Effector memory CD4-positive, alpha-beta T cell (primary cell): ENCODE data around the gene GNAT1.

Experiments used
- DNase-seq, 3 donors: peaks; one replicate each; pipeline ENCODE4 v3.0.0-alpha.2; 2020
- H3K27ac ChIP-seq: 2 replicates; pipeline ENCODE4 v1.7.0; 2013; ENCODE audit warnings: mild to moderate bottlenecking, low read length, moderate library complexity; ENCODE audit not compliant: insufficient read depth, poor library complexity, severe bottlenecking
- H3K27me3 ChIP-seq: replicated peaks from 2 replicates; pipeline ENCODE4 v1.7.0; 2013; ENCODE audit warnings: mild to moderate bottlenecking, low read length; ENCODE audit not compliant: insufficient read depth, control insufficient read depth, poor library complexity, severe bottlenecking
- H3K36me3 ChIP-seq: 2 replicates; pipeline ENCODE4 v1.7.0; 2013; ENCODE audit warnings: mild to moderate bottlenecking, low read length, moderate library complexity; ENCODE audit not compliant: control insufficient read depth, insufficient read depth
- H3K4me1 ChIP-seq: 2 replicates; pipeline ENCODE4 v1.7.0; 2013; ENCODE audit warnings: low read length, mild to moderate bottlenecking; ENCODE audit not compliant: control insufficient read depth, insufficient read depth, poor library complexity, severe bottlenecking
- H3K4me3 ChIP-seq: 2 replicates; pipeline ENCODE4 v1.7.0; 2013; ENCODE audit warnings: low read length, low read depth, mild to moderate bottlenecking; ENCODE audit not compliant: insufficient read depth, poor library complexity, severe bottlenecking
- H3K9me3 ChIP-seq: 2 replicates; pipeline ENCODE4 v1.7.0; 2013; ENCODE audit warnings: mild to moderate bottlenecking, low read length, moderate library complexity; ENCODE audit not compliant: control insufficient read depth

The GNAT1 gene

GRCh38 chr3:50201573-50202315 lies 10.3 kb downstream of the GNAT1 start:
- Histone ChIP-seq H3K27me3 (peaks cover 39% of the 10 kb centered on the region), H3K36me3 (no peaks in the 10 kb centered on the region), H3K9me3 (no peaks in the 10 kb centered on the region), H3K4me3 (no peak overlapping the region), H3K4me1 (peaks cover 14% of the 10 kb centered on the region), H3K27ac (no peak overlapping the region)
- no peak for DNase-seq

GRCh38 chr3:50202353-50203112 lies 11.1 kb downstream of the GNAT1 start:
- Histone ChIP-seq H3K27ac (no peak overlapping the region), H3K4me1 (peaks cover 14% of the 10 kb centered on the region), H3K4me3 (no peak overlapping the region), H3K27me3 (peaks cover 39% of the 10 kb centered on the region), H3K36me3 (no peaks in the 10 kb centered on the region), H3K9me3 (no peaks in the 10 kb centered on the region)
- DNase-seq, result no peak

DNA sequence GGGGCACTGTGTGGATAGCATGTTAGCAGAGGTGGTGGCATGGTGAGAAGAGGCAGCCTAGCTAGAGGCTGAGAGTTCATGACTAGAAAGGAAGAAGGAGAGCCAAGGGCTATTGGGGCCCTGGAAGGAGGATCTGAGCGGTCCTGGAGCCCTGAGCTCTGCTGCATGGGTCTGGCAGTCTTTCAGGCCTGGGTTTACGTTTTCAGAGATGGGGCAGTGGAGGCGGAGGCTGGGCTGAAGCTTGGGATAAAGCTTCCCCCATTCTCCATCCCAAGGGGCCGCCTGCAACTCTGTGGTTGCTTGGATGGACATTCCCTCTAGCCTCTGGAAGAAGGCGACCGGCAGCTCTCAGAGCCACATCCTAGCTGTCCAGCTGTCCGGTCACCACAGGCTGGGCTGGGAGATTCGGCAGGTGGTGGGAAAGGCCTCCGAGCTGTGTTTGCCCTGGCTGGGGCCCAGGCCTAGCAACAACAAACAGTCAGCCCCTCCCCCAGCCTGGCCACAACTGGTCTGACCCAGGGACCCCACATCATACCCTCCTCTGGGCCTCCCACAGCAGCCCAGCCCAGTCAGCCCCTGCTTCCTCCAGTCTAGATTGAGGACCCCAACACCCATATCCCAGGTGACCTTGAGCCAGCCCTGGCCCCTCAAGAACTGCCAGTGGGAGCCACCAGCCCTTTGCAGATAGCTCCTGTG lies 11.9 kb downstream of the GNAT1 start:
- H3K27ac ChIP-seq, result no peak overlapping the region
- peaks cover 14% of the 10 kb centered on the region for H3K4me1 ChIP-seq
- H3K9me3 ChIP-seq, result no peaks in the 10 kb centered on the region
- no peaks in the 10 kb centered on the region for H3K36me3 ChIP-seq
- H3K27me3 ChIP-seq, result peaks cover 39% of the 10 kb centered on the region
- H3K4me3 ChIP-seq, result no peak overlapping the region
- DNase-seq, result no peak

GRCh38 chr3:50203809-50204803 lies 12.7 kb downstream of the GNAT1 start:
- no peak overlapping the region for H3K4me3 ChIP-seq
- H3K9me3 ChIP-seq, result no peaks in the 10 kb centered on the region
- no peak for DNase-seq
- no peak overlapping the region for H3K27ac ChIP-seq
- H3K36me3 ChIP-seq, result no peaks in the 10 kb centered on the region
- H3K27me3 ChIP-seq, result peaks cover 39% of the 10 kb centered on the region
- peaks cover 14% of the 10 kb centered on the region for H3K4me1 ChIP-seq

DNA sequence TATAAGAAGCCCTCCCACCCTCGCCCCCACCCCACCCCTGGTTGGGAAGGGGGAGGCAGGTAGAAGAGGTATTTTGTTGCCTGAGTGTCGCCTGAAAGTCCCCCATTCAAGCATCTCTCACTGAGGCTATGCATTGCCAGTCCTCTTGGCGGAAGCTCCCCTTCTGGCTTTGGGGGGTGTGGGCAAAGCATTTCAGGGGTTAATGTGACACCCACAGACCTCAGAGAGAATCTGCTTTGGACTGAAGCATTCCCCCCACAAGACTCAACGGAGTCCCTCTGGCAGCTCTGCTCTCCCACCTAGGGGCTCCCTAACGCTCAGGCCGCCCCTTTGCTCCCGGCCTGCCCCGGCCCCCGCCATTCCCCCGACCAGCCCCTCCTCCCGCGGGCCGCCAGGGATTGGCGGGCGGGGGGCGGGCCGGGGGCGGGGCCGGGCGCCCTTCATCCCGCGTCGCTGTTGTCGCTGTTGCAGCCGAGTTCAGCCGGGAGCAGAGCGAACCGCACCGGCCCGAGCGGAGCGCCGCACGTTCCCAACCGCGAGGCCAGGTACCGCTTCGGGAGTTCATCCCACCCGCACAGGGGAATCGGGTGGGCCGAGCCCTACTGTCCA lies 13.5 kb downstream of the GNAT1 start, which contains the start of gene SLC38A3:
Gene SLC38A3 (plus strand): TSS at position 468 of the 609 bp plus-strand sequence. CDS start 8,929 bp downstream, outside the sequence.
- Histone ChIP-seq H3K27ac (no peak within 1 kb of the TSS), H3K4me3 (peak within 1 kb of the TSS; percentile 39), H3K27me3 (peaks cover 39% of the 10 kb centered on the region), H3K9me3 (no peaks in the 10 kb centered on the region), H3K36me3 (no peaks in the 10 kb centered on the region), H3K4me1 (peaks cover 14% of the 10 kb centered on the region)
- no peak for DNase-seq

- no peaks in the 10 kb centered on the region for H3K9me3 ChIP-seq
- no peaks in the 10 kb centered on the region for H3K36me3 ChIP-seq
- peaks cover 14% of the 10 kb centered on the region for H3K4me1 ChIP-seq
- no peak for DNase-seq
- peaks cover 39% of the 10 kb centered on the region for H3K27me3 ChIP-seq
- H3K4me3 ChIP-seq, result peak overlapping the region; percentile 39
- no peak overlapping the region for H3K27ac ChIP-seq
These were observed 14.2 kb downstream of the GNAT1 start for GRCh38 chr3:50205413-50206276.

GRCh38 chr3:50207359-50208042 lies 16.1 kb downstream of the GNAT1 start:
- no peak overlapping the region for H3K4me3 ChIP-seq
- no peaks in the 10 kb centered on the region for H3K9me3 ChIP-seq
- H3K36me3 ChIP-seq, result no peaks in the 10 kb centered on the region
- H3K27me3 ChIP-seq, result peaks cover 35% of the 10 kb centered on the region
- DNase-seq, result no peak
- peaks cover 14% of the 10 kb centered on the region for H3K4me1 ChIP-seq
- H3K27ac ChIP-seq, result no peak overlapping the region

- H3K4me1 ChIP-seq, result peaks cover 14% of the 10 kb centered on the region
These were observed 17.4 kb downstream of the GNAT1 start for GRCh38 chr3:50208677-50209344.

More at GRCh38 chr3:50208677-50209344, 17.4 kb downstream of the GNAT1 start:
- no peak for DNase-seq
- H3K4me3 ChIP-seq, result no peak overlapping the region
- no peaks in the 10 kb centered on the region for H3K36me3 ChIP-seq
- no peaks in the 10 kb centered on the region for H3K9me3 ChIP-seq
- H3K27ac ChIP-seq, result no peak overlapping the region
- H3K27me3 ChIP-seq, result peaks cover 22% of the 10 kb centered on the region
